ENCODE results near the gene PKMYT1.

DNA sequence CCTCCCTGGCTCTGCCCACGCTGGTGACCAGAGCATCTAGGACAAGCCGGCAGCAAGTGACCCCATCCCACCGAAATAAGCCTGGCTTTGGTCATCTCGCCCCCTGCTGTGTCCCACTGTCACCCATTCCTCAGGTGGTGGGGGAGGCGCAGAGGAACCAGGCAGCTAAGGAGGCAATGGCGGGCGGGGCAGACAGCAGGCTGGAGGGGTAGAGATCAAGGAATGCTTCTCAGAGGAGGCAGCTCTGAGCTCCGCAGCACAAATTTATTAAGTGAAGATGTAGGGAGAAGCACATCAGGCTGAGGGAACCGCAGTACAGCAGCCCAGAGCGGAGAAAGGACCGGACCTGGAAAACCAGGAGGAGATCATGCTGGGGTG, 23.7 kb downstream of the PKMYT1 start:
- TF ChIP-seq, protein P1, sequence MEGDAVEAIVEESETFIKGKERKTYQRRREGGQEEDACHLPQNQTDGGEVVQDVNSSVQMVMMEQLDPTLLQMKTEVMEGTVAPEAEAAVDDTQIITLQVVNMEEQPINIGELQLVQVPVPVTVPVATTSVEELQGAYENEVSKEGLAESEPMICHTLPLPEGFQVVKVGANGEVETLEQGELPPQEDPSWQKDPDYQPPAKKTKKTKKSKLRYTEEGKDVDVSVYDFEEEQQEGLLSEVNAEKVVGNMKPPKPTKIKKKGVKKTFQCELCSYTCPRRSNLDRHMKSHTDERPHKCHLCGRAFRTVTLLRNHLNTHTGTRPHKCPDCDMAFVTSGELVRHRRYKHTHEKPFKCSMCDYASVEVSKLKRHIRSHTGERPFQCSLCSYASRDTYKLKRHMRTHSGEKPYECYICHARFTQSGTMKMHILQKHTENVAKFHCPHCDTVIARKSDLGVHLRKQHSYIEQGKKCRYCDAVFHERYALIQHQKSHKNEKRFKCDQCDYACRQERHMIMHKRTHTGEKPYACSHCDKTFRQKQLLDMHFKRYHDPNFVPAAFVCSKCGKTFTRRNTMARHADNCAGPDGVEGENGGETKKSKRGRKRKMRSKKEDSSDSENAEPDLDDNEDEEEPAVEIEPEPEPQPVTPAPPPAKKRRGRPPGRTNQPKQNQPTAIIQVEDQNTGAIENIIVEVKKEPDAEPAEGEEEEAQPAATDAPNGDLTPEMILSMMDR (IDR thresholded peaks at IDR 0.05; ENCODE audit: low read depth, low read length), result no peak
- no peak for TF ChIP-seq EZH2phosphoT487 (IDR thresholded peaks at IDR 0.05; ENCODE audit: low read depth)
